ENCODE data around the gene ROBO1.

Gene ROBO1

DNA sequence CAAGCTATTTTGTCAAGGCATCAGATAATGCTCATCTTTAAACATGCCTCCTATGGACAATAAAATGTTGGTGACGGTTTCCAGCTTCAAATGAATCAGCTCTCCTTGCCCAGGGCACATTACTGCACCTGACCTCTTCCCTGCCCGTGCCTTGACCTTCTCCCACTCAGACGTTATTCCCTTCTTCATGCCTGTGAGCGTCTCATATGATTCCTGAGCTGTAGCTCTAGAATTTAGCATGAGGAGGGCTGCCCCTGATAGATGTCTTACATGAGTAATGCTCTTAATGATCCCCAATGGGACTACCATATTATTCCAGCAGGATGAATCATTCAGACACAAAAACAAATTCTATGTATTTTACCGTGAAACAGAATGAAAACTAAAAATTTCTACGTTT, 762.7 kb downstream of the ROBO1 start:
- H3K27ac ChIP-seq, result no peak overlapping the region
- no peak overlapping the region for H3K9ac ChIP-seq
- H3K36me3 ChIP-seq (ENCODE audit: insufficient read depth), result no peaks in the 10 kb centered on the region
- TF ChIP-seq, protein P1, sequence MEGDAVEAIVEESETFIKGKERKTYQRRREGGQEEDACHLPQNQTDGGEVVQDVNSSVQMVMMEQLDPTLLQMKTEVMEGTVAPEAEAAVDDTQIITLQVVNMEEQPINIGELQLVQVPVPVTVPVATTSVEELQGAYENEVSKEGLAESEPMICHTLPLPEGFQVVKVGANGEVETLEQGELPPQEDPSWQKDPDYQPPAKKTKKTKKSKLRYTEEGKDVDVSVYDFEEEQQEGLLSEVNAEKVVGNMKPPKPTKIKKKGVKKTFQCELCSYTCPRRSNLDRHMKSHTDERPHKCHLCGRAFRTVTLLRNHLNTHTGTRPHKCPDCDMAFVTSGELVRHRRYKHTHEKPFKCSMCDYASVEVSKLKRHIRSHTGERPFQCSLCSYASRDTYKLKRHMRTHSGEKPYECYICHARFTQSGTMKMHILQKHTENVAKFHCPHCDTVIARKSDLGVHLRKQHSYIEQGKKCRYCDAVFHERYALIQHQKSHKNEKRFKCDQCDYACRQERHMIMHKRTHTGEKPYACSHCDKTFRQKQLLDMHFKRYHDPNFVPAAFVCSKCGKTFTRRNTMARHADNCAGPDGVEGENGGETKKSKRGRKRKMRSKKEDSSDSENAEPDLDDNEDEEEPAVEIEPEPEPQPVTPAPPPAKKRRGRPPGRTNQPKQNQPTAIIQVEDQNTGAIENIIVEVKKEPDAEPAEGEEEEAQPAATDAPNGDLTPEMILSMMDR (conservative IDR thresholded peaks at IDR 0.05; ENCODE audit: low read depth, low read length), result no peak
- H3K79me2 ChIP-seq (ENCODE audit: insufficient read depth, low read depth), result no peaks in the 10 kb centered on the region
- H3K27me3 ChIP-seq (ENCODE audit: insufficient read depth, low read depth), result no peaks in the 10 kb centered on the region
- no peak overlapping the region for H3K4me3 ChIP-seq (IDR thresholded peaks at IDR 0.05; ENCODE audit: insufficient read depth, low read depth, low read length)
- no peak overlapping the region for H3K4me2 ChIP-seq
- no peaks in the 10 kb centered on the region for H4K20me1 ChIP-seq (ENCODE audit: insufficient read depth)
- no peak overlapping the region for H2AFZ ChIP-seq (ENCODE audit: low read depth)
- peaks cover 9% of the 10 kb centered on the region for H3K4me1 ChIP-seq (ENCODE audit: low read depth, poor library complexity, severe bottlenecking)

DNA sequence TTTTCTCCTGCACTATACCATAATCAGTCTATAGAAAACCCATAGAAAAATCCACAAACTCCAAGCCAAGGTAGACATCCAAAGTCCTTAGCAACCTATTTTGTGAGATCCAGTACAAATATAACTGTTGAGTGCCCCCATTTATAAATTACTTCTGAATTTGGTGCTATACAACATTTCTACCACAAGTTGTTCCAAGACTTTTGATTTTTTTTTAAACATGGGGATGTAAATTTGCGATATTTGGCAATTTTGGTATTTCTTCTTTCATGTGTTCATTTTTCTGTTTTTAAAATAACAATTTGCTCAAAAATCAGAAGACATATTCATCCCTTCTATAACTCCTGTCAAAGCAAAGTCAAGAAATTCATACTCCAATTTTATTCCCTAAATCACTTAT, 763.8 kb downstream of the ROBO1 start:
- Histone ChIP-seq H4K20me1 (ENCODE audit: insufficient read depth) (no peaks in the 10 kb centered on the region), H3K4me1 (ENCODE audit: low read depth, poor library complexity, severe bottlenecking) (peaks cover 9% of the 10 kb centered on the region), H2AFZ (ENCODE audit: low read depth) (no peak overlapping the region), H3K36me3 (ENCODE audit: insufficient read depth) (no peaks in the 10 kb centered on the region), H3K27ac (no peak overlapping the region), H3K9ac (no peak overlapping the region), H3K4me2 (no peak overlapping the region), H3K79me2 (ENCODE audit: insufficient read depth, low read depth) (no peaks in the 10 kb centered on the region), H3K4me3 (IDR thresholded peaks at IDR 0.05; ENCODE audit: insufficient read depth, low read depth, low read length) (no peak overlapping the region), H3K27me3 (ENCODE audit: insufficient read depth, low read depth) (no peaks in the 10 kb centered on the region)
- TF ChIP-seq, protein P1 (conservative IDR thresholded peaks at IDR 0.05; ENCODE audit: low read depth, low read length), result no peak

DNA sequence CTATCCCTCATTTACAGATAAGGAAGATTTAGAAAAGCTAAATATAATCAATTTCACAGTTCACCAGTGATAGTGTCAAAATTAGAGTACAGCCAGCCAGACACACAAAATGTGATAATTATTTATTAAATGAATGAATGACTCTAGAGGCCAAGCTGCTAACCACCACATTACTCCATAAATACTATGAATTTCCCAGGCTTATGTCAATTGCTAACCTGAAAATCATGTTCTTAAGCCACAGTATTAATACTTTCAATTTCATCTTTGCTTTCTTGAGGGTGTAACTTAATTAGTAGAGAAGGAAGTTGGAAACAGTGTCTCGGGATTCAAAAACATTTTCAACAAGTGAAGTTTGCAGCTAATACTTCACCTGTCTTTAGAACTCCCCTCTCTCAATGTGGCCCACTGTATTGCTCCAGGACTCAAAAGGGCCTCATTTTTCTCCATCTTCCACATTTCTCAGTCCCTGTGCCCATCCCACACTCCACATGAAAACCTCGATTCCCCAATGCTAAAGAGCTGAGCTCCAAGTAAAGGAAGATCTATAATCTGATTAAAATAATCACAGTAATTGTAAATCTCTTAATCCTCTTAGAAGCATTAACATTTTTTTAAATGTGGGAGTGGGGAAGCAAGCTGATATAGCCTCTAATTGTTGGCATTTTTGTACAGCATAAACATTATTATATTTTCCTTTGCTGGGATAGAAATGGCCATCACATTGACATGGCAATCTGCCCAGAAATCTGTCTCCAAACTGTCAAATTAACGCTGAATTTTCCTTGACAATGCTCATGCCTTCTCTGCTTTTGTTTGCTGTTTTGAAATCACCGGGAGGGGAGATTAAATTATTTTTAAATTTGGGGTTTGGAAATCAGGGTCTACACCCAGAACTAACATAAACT, 765.1 kb downstream of the ROBO1 start:
- no peaks in the 10 kb centered on the region for H4K20me1 ChIP-seq (ENCODE audit: insufficient read depth)
- no peaks in the 10 kb centered on the region for H3K36me3 ChIP-seq (ENCODE audit: insufficient read depth)
- no peak overlapping the region for H3K27ac ChIP-seq
- no peak overlapping the region for H3K4me2 ChIP-seq
- no peak overlapping the region for H3K9ac ChIP-seq
- H2AFZ ChIP-seq (ENCODE audit: low read depth), result no peak overlapping the region
- no peak overlapping the region for H3K4me3 ChIP-seq (IDR thresholded peaks at IDR 0.05; ENCODE audit: insufficient read depth, low read depth, low read length)
- no peaks in the 10 kb centered on the region for H3K79me2 ChIP-seq (ENCODE audit: insufficient read depth, low read depth)
- H3K27me3 ChIP-seq (ENCODE audit: insufficient read depth, low read depth), result no peaks in the 10 kb centered on the region
- TF ChIP-seq, protein P1 (conservative IDR thresholded peaks at IDR 0.05; ENCODE audit: low read depth, low read length), result no peak
- H3K4me1 ChIP-seq (ENCODE audit: low read depth, poor library complexity, severe bottlenecking), result peaks cover 9% of the 10 kb centered on the region

DNA sequence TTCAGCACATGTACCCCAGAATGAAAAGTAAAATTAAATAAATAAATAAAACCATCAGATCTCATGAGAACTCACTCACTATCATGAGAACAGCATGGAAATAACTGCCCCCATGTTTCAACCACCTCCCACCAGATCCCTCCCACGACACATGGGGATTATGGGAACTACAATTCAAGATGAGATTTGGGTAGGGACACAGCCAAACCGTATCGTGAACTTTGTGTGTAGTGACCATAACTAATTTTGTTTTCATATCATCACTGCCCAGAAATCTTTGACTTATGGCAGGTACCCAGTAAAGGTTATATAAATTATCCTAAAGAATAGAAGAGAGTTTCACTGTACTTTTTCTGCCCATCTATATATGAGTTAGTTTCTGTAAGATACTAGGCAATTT, 766.5 kb downstream of the ROBO1 start:
- no peaks in the 10 kb centered on the region for H4K20me1 ChIP-seq (ENCODE audit: insufficient read depth)
- no peaks in the 10 kb centered on the region for H3K79me2 ChIP-seq (ENCODE audit: insufficient read depth, low read depth)
- peaks cover 9% of the 10 kb centered on the region for H3K4me1 ChIP-seq (ENCODE audit: low read depth, poor library complexity, severe bottlenecking)
- TF ChIP-seq, protein P1 (conservative IDR thresholded peaks at IDR 0.05; ENCODE audit: low read depth, low read length), result no peak
- no peak overlapping the region for H3K9ac ChIP-seq
- no peak overlapping the region for H2AFZ ChIP-seq (ENCODE audit: low read depth)
- H3K27me3 ChIP-seq (ENCODE audit: insufficient read depth, low read depth), result no peaks in the 10 kb centered on the region
- H3K4me2 ChIP-seq, result no peak overlapping the region
- no peak overlapping the region for H3K4me3 ChIP-seq (IDR thresholded peaks at IDR 0.05; ENCODE audit: insufficient read depth, low read depth, low read length)
- no peaks in the 10 kb centered on the region for H3K36me3 ChIP-seq (ENCODE audit: insufficient read depth)
- no peak overlapping the region for H3K27ac ChIP-seq
